Lower leg skin (tissue), 4 donors: ENCODE results near the gene TNP1. TPM values are rescaled to one million over a fixed set of nuclear protein-coding genes. Genes with fewer than 3 reads are reported as not detected.

Experiments used
- DNase-seq, 2 donors: peaks; one replicate each; pipeline ENCODE4 v3.0.0-alpha.2; 2019; ENCODE audit warnings: low spot score in 2 of 2
- H3K4me3 ChIP-seq: fragments of 200-600 bp; sonication (generic); 2 replicates; pipeline ENCODE4 v1.5.1; 2017; ENCODE audit warnings: mild to moderate bottlenecking, low read depth; ENCODE audit not compliant: poor library complexity, severe bottlenecking
- POLR2A ChIP-seq, 2 donors: fragments of 450-650 bp; IDR thresholded peaks; one replicate each; pipeline ENCODE4 v1.6.1; 2016 to 2017; ENCODE audit warnings: antibody characterized with exemption in 2 of 2, mild to moderate bottlenecking in 1 of 2, moderate library complexity in 1 of 2
- WGBS, 2 donors: methylation state at CpG; one replicate each; pipeline ENCODE4 v1.1.5; 2018; 5-methylcytosine and 5-hydroxymethylcytosine counted together
- intact Hi-C: fragments of 100-400 bp; cut with DNase I; formaldehyde crosslinking; loops from one replicate; pipeline ENCODE4 v1.15.0; 2023; ENCODE audit warnings: low total_unique reads
- total RNA-seq, 4 donors: library from RNA; depleted of rRNA; stranded (reverse); fragments of >200 nt; gene quantifications; one replicate each; pipeline ENCODE4 v1.1.0, GENCODE V29; 2016
- TF ChIP-seq, protein P1 (sequence below), 3 donors: fragments of 450-650 bp; IDR thresholded peaks; one replicate each; pipeline ENCODE4 v1.5.1; 2016; ENCODE audit warnings: antibody characterized with exemption in 3 of 3, mild to moderate bottlenecking in 3 of 3, moderate library complexity in 2 of 3

TNP1 gene
- total RNA-seq, 4 donors from 2014 or later: not detected

DNA sequence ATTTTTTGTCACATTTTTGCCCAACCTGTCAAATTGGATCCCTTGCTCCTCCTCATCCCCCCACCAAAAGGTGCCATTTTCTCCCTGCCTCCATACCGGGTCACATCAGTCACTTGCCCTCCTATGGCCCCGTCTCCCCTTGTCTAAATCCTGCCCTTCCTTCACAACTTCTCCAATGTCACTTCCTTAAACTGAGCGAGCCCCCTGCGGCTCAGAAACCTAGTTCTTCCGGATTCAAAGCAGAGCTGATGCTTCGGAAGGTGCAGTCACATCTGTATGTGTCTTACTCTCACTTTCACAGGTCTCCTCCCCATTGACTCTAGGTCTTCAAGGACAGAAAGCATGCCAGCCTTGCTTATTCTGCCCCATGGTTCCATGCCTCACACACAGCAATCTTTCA, 22.1 kb downstream of the TNP1 start:
- whole genome bisulfite sequencing, 2 donors: 73 to 91% methylated on average over 6 of the region's 6 CpGs
- intact Hi-C loops: no loop called here

DNA sequence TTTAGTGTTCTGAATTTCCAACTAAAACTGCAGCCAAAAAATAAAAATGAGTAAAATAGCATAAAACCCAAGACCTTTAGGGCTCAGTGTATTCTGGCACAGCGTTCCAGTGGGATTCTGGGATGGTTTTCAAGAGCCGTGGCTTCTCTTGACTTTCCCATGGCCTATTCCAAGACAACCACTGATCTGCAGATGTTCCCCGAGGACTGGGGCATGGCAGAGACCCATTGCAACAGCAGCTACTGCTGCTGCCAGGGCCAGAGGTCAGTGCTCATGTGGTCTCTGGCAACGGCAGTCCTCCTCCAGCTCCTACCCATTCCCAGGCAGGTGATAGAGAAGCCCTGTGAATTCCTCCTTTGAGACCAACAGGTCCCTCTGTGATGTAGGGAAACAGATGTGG, 26.8 kb downstream of the TNP1 start:
- no peak for TF ChIP-seq POLR2A (IDR thresholded peaks at IDR 0.05)
- TF ChIP-seq, protein P1, sequence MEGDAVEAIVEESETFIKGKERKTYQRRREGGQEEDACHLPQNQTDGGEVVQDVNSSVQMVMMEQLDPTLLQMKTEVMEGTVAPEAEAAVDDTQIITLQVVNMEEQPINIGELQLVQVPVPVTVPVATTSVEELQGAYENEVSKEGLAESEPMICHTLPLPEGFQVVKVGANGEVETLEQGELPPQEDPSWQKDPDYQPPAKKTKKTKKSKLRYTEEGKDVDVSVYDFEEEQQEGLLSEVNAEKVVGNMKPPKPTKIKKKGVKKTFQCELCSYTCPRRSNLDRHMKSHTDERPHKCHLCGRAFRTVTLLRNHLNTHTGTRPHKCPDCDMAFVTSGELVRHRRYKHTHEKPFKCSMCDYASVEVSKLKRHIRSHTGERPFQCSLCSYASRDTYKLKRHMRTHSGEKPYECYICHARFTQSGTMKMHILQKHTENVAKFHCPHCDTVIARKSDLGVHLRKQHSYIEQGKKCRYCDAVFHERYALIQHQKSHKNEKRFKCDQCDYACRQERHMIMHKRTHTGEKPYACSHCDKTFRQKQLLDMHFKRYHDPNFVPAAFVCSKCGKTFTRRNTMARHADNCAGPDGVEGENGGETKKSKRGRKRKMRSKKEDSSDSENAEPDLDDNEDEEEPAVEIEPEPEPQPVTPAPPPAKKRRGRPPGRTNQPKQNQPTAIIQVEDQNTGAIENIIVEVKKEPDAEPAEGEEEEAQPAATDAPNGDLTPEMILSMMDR (IDR thresholded peaks at IDR 0.05): no peak
- intact Hi-C loops: no loop called here
- H3K4me3 ChIP-seq: no peak overlapping the region
- WGBS, 2 donors: 53 to 57% methylated on average over 3 to 4 of the region's 4 CpGs
- DNase-seq: no peak

More for the DNA sequence above, 22.1 kb downstream of the TNP1 start:
- TF ChIP-seq, protein P1 (IDR thresholded peaks at IDR 0.05): no peak
- TF ChIP-seq POLR2A (IDR thresholded peaks at IDR 0.05): no peak
- no peak overlapping the region for H3K4me3 ChIP-seq
- no peak for DNase-seq

DNA sequence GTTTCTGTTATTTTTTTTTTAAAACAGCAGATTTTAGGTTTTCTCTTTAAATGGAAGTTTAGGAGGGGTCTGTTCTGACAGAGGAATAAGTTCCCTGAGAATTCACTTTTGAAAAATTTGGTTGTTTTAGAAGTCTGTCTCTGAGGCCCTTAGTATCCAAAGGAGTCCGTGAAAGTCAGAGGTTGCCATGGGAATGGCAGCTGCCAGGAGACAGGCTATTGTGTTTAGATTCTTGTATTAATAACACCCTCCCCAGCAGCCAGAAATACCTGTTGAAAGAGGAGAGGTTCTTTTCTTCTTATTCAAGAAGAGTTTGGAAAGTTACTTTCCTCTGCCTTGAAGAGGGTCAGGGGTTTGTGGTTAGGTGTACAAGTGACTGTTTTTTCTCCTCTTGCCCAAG, 29.5 kb downstream of the TNP1 start:
- intact Hi-C loops: no loop called here
- no peak for DNase-seq
- WGBS, 2 donors: 65 to 79% methylated on average over 1 of the region's 1 CpG
- TF ChIP-seq POLR2A (IDR thresholded peaks at IDR 0.05): no peak
- TF ChIP-seq, protein P1 (IDR thresholded peaks at IDR 0.05): no peak
- H3K4me3 ChIP-seq: no peak overlapping the region

DNA sequence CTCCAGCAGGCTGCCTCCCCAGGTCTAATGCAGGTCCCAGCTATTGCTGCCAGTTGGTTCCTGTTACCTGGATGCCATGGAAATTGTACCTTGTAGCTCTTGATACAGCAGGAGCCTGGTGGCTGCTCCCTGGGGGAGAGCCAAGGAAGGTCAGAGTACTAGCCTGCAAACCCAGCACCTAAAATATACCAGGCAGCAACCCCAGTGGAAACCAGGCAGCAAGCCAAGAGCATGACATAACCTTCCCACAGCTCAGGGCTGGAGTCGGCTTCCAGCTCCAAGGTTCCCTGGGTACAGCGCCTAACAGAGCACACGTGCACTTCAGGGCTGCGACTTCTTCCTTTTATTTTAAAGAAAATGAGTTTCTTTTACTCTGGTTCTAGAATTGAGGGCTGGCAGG, 30.3 kb downstream of the TNP1 start:
- DNase-seq: peak; percentile 44 to 89
- TF ChIP-seq, protein P1 (IDR thresholded peaks at IDR 0.05): no peak
- no peak for TF ChIP-seq POLR2A (IDR thresholded peaks at IDR 0.05)
- intact Hi-C loops: no loop called here
- WGBS, 2 donors: 12 to 21% methylated on average over 4 of the region's 4 CpGs
- H3K4me3 ChIP-seq: no peak overlapping the region

DNA sequence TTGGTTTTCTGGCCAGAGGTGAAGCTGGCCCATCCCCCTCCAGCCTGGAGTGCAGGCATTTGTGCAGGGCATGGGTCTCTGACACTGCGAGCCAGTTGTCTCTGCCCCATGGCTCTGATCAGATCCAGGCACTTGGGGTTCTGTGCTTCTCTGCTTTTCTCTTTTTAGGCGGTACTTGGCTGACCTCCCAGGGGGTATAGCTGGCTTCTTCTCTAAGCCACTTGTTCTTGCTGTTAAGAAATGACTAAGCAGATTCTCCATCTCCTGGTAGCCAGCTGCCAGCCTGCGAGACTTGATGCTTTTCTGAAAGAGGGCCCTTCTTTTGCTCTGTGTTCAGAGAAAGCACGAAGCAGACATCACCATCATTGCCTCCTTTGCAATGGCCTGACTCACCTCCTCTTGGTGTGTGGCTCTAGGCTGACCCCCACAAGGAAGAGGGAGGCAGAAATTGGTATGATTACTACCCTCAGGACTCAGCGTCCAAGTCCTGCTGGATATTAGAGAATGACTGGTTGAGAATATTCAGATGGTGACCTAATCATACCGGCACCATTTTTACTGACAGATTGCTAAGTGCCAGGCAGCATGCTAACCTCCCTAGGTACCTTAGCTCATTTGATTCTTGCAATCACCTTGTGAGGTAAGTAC, 32.7 kb downstream of the TNP1 start:
- intact Hi-C loops: no loop called here
- TF ChIP-seq, protein P1 (IDR thresholded peaks at IDR 0.05): no peak
- TF ChIP-seq POLR2A (IDR thresholded peaks at IDR 0.05): no peak
- WGBS, 2 donors: 81 to 82% methylated on average over 6 of the region's 6 CpGs
- DNase-seq: no peak
- H3K4me3 ChIP-seq: no peak overlapping the region

DNA sequence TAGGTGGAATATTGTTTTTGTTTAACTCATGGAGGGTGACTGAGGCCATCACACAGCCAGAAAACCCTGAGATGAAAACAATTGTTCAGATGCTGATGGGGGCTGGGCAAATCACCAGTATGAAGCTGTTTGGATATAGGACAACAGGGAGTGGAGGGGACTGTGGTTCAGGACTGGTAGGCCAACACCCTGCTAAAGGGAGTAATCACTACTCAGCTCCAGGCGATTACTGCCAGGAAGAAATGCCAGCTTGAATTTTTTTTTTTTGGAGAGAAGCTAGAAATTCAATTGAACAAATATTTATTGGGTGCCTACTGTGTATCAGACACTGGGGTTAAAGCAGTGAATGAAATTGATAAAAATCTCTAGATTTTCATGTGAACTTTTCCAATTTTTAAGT, 37.4 kb downstream of the TNP1 start:
- no peak for TF ChIP-seq POLR2A (IDR thresholded peaks at IDR 0.05)
- no peak for DNase-seq
- H3K4me3 ChIP-seq: no peak overlapping the region
- 50 to 73% methylated on average over 1 of the region's 1 CpG for WGBS, 2 donors
- intact Hi-C loops: no loop called here
